ENCODE measurements around the gene TCOF1. TPM values are rescaled to one million over a fixed set of nuclear protein-coding genes. Genes with fewer than 3 reads are reported as not detected.
"Not testable (repeated sequence)": the region's sequence is repeated elsewhere in the genome, so short reads cannot be mapped to it uniquely, and the experiment has no call there.

Gene TCOF1
- polyA plus RNA-seq, 3 donors, result 8.9 to 14.2 (median 13.6) TPM

- WGBS, 3 donors, result 14 to 36% (median 16%) methylated on average over 4 of the region's 4 CpGs
These were observed 53.2 kb downstream of the TCOF1 start for GRCh38 chr5:150410524-150411244.

GRCh38 chr5:150411245-150411979 is 53.9 kb downstream of the TCOF1 start:
- WGBS, 3 donors, result 41 to 82% (median 48%) methylated on average over 5 of the region's 5 CpGs
- H3K27ac ChIP-seq (ENCODE audit: low read depth, low read length), result no peak overlapping the region

More at GRCh38 chr5:150410524-150411244, 53.2 kb downstream of the TCOF1 start:
- no peak overlapping the region for H3K27ac ChIP-seq (ENCODE audit: low read depth, low read length)

GRCh38 chr5:150412319-150413175 is 55.0 kb downstream of the TCOF1 start, which contains the start of gene CD74:
TSS of gene CD74 (minus strand) at chr5:150412910. CDS start at chr5:150412749, 161 bp downstream.
- H3K27ac ChIP-seq (ENCODE audit: low read depth, low read length), result no peak within 1 kb of the TSS
- 8 to 18% (median 9%) methylated on average over 20 of the region's 20 CpGs for WGBS, 3 donors

- no peak overlapping the region for H3K27ac ChIP-seq (ENCODE audit: low read depth, low read length)
- WGBS, 3 donors, result 54 to 70% (median 60%) methylated on average over 12 of the region's 12 CpGs
These were observed 55.8 kb downstream of the TCOF1 start for GRCh38 chr5:150413176-150413901.

GRCh38 chr5:150413902-150414790 is 56.6 kb downstream of the TCOF1 start:
- not testable (repeated sequence) for H3K27ac ChIP-seq (ENCODE audit: low read depth, low read length)
- 91 to 95% (median 94%) methylated on average over 16 of the region's 16 CpGs for WGBS, 3 donors

GRCh38 chr5:150419630-150420270 is 62.3 kb downstream of the TCOF1 start:
- 59 to 74% (median 62%) methylated on average over 7 of the region's 7 CpGs for WGBS, 3 donors
- H3K27ac ChIP-seq (ENCODE audit: low read depth, low read length), result no peak overlapping the region

- WGBS, 3 donors, result 31 to 65% (median 52%) methylated on average over 4 of the region's 4 CpGs
- H3K27ac ChIP-seq (ENCODE audit: low read depth, low read length), result no peak overlapping the region
These were observed 64.6 kb downstream of the TCOF1 start for GRCh38 chr5:150422075-150422474.

- H3K27ac ChIP-seq (ENCODE audit: low read depth, low read length), result no peak overlapping the region
- 61 to 82% (median 69%) methylated on average over 3 of the region's 3 CpGs for WGBS, 3 donors
These were observed 65.3 kb downstream of the TCOF1 start for GRCh38 chr5:150422758-150423157.

- 94 to 98% (median 95%) methylated on average over 9 of the region's 9 CpGs for WGBS, 3 donors
These were observed 68.7 kb downstream of the TCOF1 start for GRCh38 chr5:150426165-150426564.

GRCh38 chr5:150428106-150428876 is 70.8 kb downstream of the TCOF1 start:
- H3K27ac ChIP-seq (ENCODE audit: low read depth, low read length), result no peak overlapping the region
- 36 to 59% (median 40%) methylated on average over 17 to 18 of the region's 18 CpGs for WGBS, 3 donors

More at GRCh38 chr5:150426165-150426564, 68.7 kb downstream of the TCOF1 start:
- H3K27ac ChIP-seq (ENCODE audit: low read depth, low read length), result not testable (repeated sequence)

- WGBS, 3 donors, result 89 to 97% (median 97%) methylated on average over 5 of the region's 5 CpGs
- no peak overlapping the region for H3K27ac ChIP-seq (ENCODE audit: low read depth, low read length)
These were observed 71.5 kb downstream of the TCOF1 start for GRCh38 chr5:150428978-150429377.

- H3K27ac ChIP-seq (ENCODE audit: low read depth, low read length), result no peak overlapping the region
- 77 to 91% (median 86%) methylated on average over 5 of the region's 5 CpGs for WGBS, 3 donors
These were observed 71.9 kb downstream of the TCOF1 start for GRCh38 chr5:150429410-150429873.

- H3K27ac ChIP-seq (ENCODE audit: low read depth, low read length), result no peak overlapping the region
- WGBS, 3 donors, result 90 to 91% (median 91%) methylated on average over 18 of the region's 18 CpGs
These were observed 73.6 kb downstream of the TCOF1 start for GRCh38 chr5:150431048-150431447.

GRCh38 chr5:150431574-150431973 is 74.1 kb downstream of the TCOF1 start:
- WGBS, 3 donors, result 63 to 69% (median 63%) methylated on average over 4 of the region's 4 CpGs
- H3K27ac ChIP-seq (ENCODE audit: low read depth, low read length), result no peak overlapping the region

GRCh38 chr5:150434464-150434863 is 77.0 kb downstream of the TCOF1 start:
- H3K27ac ChIP-seq (ENCODE audit: low read depth, low read length), result no peak overlapping the region
- 64 to 75% (median 65%) methylated on average over 6 of the region's 6 CpGs for whole genome bisulfite sequencing, 3 donors

GRCh38 chr5:150436141-150436680 is 78.7 kb downstream of the TCOF1 start:
- no peak overlapping the region for H3K27ac ChIP-seq (ENCODE audit: low read depth, low read length)
- 18 to 21% (median 19%) methylated on average over 13 of the region's 13 CpGs for WGBS, 3 donors

Measured in adipose tissue (tissue), 3 donors.